ENCODE data around the gene EPAS1.
A peak's percentile ranks its signal among the peaks of the same experiment; 100 is the strongest.

The EPAS1 gene

DNA sequence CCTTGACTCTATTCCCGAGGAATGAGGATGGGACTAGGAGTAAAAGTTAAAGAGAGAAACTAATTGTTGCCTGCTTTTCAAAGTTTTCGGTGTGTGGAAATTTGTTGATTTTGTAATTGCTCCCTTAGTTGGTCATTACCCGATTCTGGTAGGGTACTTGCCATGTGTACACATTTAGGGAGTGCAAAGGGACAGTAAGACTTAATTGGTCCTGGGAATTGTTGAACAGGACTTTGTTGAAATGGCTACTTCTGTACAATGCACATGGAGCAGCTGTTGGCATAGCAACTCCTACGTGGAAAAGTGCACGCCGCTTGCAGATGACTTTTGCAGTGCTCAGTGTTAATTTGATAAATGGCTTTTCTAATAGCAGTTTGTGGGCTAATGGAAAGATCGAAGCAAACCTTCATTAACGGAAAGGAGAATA, 22.9 kb downstream of the EPAS1 start:
- DNase-seq (ENCODE audit: low read depth, low spot score), result no peak

- no peak for DNase-seq (ENCODE audit: low read depth, low spot score)
Measured at GRCh38 chr2:46323730-46324129, 26.5 kb downstream of the EPAS1 start.

DNA sequence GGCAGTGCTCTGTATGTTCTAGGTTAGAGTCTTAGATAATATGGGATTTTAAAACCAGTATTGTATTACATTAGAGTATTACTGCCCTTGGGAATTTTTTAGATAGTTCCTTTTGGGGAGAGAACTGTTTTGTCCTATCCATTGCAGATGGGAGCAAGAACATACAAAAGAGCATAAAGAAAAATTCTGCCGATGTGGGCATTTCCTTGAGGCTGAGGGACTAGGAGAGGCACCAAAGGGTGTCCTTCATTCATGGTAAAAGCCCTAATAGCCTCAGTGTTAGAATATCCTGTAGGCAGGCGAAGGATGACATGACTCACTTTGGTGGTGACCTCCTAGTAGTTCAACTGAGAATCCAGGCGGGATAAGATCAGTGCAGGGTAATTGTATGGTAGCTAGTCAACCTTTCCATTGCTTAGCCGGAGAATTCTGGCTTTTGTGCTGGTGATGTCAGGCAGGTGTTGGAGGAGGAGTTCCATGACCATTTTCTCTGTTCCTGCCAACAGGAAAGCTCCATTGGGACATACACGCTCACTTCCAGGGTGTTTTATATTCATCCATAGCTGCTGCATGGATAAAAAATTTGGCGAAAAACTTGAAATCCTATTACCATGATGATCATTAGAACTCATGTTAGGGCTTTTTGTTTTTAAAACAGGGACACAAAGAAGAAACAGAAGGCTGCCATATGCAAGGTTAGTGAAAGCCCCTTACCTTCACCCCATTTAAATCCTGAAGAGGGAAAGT, 28.1 kb downstream of the EPAS1 start:
- no peak for DNase-seq (ENCODE audit: low read depth, low spot score)

DNA sequence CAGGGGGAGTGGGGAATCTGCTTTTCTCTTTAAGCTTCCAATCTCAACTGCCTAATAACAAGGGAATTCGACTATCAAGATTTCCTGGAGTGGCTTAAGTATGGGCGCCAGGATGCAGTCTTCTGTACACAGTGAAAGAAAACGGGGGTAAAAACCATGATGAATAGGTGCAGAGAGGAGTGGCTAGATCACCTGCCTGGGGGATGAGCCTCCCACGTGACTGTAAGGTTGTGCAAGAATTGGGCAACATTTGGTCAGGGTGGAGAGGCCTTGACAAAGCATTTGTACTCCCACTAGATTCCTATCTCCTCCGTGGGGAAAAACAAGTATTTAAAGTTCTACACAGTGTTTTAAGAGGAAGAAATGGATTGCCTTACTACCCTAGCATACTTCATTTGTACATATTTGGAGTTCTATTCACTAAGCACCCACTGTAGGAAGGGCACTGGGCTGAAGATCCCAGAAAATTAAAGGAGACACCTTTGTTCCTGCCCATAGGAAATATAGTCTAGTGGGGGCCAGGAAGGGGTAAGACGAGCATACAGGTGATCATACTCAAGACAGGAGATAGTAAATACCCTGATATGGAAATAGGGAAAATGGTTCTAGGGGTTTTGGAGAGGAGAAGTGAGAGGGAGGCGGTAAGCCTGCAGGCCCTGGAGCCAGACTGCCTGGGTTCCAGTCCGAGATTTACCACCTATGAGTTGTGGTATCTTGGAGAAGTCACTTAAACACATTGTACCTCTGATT, 29.2 kb downstream of the EPAS1 start:
- no peak for DNase-seq (ENCODE audit: low read depth, low spot score)

DNA sequence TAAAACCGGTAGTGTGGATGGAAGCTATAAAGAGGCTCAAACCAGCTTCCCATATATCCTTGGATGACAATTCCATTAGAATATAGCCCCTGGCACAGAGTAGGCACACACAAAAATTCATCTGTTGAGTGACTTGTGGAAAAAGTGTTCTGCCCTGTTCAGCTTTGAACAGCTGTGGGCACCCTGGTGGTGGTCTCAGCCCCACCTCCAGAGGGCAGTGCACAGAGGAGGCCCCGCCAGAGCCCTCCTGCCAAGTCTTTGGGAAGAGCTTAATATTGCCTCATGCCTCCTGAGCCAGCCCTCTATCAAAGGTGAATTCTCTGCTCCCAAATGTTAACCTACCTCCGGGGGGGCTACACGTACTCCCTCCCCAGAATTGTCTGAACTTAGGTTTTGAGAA, 30.4 kb downstream of the EPAS1 start:
- no peak for DNase-seq (ENCODE audit: low read depth, low spot score)

- DNase-seq (ENCODE audit: low read depth, low spot score), result no peak
Measured at GRCh38 chr2:46328291-46328690, 31.1 kb downstream of the EPAS1 start.

DNA sequence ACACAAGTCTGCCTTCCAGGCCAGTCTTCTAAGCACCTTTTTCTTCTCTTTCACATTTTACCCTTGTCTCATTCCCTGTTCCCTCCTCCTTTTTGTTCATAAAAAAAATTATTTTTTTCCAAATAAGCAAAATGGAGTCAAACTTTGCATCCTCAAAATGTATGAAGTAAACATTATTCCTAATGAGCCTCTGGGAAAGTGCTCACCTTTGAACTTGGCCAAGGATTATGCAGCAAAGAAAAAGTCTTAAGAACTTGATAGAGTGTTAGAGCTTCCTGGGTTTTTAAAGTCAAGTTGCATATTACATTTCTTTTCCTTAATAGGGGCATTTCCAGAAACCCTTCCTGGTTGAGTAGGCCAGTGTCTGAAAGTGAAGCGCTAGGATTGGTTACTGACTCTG, 31.6 kb downstream of the EPAS1 start:
- no peak for DNase-seq (ENCODE audit: low read depth, low spot score)

- no peak for DNase-seq (ENCODE audit: low read depth, low spot score)
Measured at GRCh38 chr2:46329340-46329739, 32.1 kb downstream of the EPAS1 start.

DNA sequence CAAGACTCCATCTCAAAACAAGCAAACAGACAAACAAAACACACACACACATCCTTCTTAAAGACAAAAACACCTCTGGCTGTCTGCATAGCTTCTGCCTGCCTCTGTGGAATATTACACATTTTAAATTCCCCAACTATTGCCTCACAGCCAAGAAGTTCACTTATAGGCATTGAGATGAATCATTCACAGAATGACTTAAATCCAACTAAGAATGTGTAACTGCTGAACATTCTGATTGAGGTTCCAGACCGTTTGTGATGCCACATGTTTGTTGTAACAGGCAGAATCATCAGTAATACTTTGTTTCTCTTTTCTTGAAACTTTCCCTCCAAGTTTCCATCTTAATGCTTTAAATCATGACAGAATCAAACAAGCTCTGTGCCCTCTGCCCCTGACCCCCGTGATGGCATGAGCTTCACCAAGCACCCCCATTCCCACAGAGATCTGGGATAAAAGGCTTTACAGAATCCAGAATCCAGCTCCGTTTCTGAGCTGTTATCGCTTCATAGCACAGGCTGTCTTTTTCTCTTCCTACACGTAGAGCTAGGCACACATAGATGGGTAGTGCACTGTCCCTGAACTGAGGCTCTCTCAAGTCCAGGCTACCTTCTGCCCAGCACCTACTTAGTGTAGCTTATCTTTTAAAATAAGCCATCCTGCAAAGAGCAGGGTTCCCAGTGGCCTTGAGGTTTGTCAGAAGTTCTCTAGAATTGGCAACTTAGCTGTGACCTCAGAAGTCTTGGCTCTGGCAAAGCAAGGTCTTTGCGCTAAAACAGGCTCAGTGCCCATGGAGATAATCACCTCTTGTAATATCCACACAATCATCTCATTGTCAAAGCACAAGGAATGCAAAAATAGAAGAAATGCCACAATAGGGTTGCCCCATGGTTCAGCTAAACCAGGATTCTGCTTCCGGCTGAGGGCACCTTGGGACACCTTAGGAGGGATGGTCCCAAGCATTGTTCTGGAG, 32.9 kb downstream of the EPAS1 start:
- DNase-seq (ENCODE audit: low read depth, low spot score), result peak; percentile 77

GRCh38 chr2:46331109-46331766, 34.0 kb downstream of the EPAS1 start:
- DNase-seq (ENCODE audit: low read depth, low spot score), result peak; percentile 53

- no peak for DNase-seq (ENCODE audit: low read depth, low spot score)
Measured at GRCh38 chr2:46332686-46333281, 35.6 kb downstream of the EPAS1 start.

DNA sequence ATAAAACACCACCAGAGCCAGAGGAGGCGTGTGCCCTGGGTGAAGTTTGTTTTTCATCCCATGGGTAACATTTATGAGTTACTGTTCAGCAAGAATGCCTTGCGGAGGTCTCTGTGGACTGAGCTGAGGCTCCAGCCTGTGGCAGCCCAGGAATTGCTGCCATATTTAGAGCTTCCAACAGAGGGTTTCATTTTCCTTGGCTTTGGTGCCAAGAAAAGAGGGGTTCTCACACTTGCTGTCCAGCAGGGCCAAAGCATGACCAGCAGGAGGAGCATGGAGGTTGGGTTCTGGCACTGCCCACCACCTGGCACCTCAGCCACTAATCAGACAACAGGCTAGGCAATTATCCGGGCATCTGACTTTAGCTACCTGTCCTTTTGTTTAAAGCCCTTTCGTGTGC, 36.7 kb downstream of the EPAS1 start:
- no peak for DNase-seq (ENCODE audit: low read depth, low spot score)

DNA sequence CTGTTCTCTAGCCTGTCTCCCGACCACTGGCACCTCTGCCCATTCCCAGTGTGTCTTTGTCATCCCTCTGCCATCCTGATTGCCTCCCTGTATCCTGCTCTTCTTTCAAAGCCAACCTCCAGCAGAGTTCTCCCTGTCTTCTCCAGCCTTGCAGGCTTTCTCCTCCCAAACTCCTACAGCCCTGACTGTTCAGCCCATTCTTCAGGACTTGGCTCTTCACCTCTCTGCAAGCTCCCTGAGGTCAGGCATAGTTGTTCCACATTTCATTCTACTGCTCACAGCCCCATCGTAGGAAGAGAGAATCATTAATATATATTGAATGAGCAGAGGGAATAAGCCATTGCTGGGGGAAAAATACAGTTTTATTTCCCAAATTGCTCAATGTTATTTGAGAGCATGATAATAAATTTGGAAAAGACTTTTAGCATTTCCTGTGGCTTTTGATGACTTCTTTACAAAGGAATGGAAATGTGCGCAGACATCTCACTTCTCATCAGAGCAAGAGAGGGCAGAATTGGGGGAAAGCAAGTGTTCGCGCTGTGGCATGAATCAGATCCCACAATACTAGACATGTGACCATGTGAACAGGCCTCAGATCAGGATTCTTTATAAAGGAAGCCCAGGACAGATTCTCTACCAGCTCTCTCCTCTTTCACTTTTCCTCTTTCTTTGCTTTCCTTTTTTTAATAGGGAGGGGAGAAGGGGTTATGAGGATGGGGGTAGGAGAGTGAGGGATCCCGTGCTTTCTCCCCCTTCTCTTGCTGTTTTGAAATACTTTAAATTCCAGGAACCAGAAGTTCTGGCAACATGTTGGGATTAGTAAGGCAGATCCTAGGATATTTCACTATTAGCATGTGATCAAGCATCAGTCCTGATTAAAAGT, 37.4 kb downstream of the EPAS1 start:
- peak; percentile 75 for DNase-seq (ENCODE audit: low read depth, low spot score)

DNA sequence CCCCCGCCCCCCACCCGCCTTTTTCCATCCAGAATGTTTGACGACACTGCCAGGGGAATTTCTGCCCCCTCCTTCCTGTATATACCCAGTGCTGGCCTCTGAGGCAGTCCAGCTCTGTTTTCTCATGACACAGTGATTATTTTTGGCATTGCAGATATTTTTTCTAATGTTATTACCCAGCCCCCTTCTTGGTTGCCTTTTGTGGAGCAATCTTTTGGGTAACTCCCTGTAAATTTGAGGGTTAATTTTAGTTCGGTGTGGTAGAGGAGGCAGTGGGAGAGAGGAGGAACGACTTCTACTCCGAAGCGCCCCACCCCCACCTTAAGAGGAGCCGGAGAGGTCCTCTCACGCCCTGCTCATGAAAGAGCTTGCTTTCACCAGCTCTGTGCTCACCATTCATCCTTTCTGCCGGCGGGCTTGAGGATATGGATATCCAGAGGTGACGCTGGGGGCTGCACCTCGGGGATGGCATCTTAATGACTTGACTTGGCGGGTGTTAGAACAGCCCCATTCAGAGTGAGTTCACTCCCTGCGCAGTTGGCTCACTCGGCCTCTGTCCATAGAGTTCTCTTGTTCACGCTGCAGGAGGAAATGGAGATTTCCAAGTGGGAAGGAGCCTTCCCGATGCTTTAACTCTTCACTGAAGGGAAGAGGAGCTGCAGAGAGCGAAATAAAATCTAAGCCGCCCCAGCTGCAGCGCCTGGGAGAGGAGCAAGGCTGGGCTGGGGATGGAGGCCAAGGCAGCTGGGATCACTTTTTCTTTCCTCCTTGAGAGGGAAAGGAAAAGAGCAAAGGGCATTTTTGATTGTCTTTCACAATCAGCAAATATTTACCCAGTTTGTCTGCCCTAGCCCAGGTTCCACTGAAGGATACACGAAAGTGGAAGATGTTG, 38.4 kb downstream of the EPAS1 start:
- DNase-seq (ENCODE audit: low read depth, low spot score), result peak; percentile 56

- peak; percentile 13 for DNase-seq (ENCODE audit: low read depth, low spot score)
Measured at GRCh38 chr2:46336283-46336959, 39.2 kb downstream of the EPAS1 start.

GRCh38 chr2:46337208-46337994, 40.2 kb downstream of the EPAS1 start:
- DNase-seq (ENCODE audit: low read depth, low spot score), result peak; percentile 25

DNA sequence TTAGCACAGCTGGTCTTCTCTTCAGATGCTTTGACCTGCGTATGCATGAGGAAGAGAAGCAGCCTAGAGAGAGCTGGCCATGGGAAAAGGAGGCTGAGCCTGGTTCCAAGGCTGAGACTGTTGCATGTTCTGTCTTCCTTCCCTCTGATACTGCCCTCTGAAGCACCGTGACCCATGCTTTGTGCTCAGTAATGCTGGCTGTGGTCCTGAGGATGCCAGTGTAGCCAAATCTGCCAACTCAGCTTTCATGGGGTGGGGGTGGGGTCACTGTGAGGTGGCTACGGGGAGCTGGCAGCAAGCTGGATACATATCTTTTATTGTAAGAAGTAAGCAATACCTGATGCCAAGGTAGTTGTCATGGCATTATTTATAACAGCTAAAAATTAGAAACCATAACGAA, 41.5 kb downstream of the EPAS1 start:
- DNase-seq (ENCODE audit: low read depth, low spot score), result no peak

GRCh38 chr2:46339200-46339599, 42.0 kb downstream of the EPAS1 start:
- no peak for DNase-seq (ENCODE audit: low read depth, low spot score)
